Body of pancreas (tissue), 4 donors: ENCODE measurements around the gene TCF12.

Experiments
- CTCF ChIP-seq, 7 experiments: fragments of 450-650 bp in 4 of 7; fragments of 200-600 bp in 3 of 7; sonication (generic) in 3 of 7; IDR thresholded peaks; one replicate each; pipeline ENCODE4 v1.5.1; 2016 to 2019; ENCODE audit warnings: antibody characterized with exemption in 7 of 7
- POLR2A ChIP-seq, 3 donors: fragments of 450-650 bp; IDR thresholded peaks; one replicate each; pipeline ENCODE4 v1.6.1; 2016; ENCODE audit warnings: antibody characterized with exemption in 3 of 3, mild to moderate bottlenecking in 2 of 3

DNA sequence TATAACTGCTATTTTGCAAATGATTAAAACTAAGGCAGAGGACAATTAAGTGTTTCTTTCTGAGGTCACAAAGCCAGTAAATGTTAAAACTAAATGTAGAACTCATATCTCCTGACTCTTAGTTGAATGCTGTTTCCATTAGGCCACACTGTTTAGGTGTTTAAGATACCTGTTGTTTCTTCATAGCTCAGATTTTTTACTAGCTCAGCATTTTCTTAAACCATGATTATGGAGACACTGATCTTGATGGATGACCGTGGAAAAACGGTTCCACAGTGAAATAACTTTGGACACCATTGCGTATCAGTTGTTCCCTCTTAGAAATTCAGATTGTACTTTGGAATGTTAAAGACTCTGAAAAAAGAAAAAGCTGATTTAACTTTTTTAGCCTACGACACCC lies 177.5 kb downstream of the TCF12 start:
- TF ChIP-seq POLR2A (IDR thresholded peaks at IDR 0.05) (no peak), CTCF (IDR thresholded peaks at IDR 0.05) (no peak)
